Stimulated activated memory B cell treated with anti-CD40 and anti-IgM and Interleukin-4, amounts not matched to agents 10 μg/mL and 1 μg/mL and 100 μg/mL, for 72 hours (primary cell): Measurements from ENCODE around the gene SPOCK2.
"Not testable (repeated sequence)": the region's sequence is repeated elsewhere in the genome, so short reads cannot be mapped to it uniquely, and the experiment has no call there.

ENCODE experiments used
- ATAC-seq: fragments of 150-1000 bp; cut with Tn5 transposase; 2 replicates; pipeline ENCODE4 v1.10.0; 2021
- H3K27ac Mint-ChIP-seq: one replicate; pipeline ENCODE4 v1.8.0; 2022; ENCODE audit warnings: mild to moderate bottlenecking, mixed read lengths
- H3K27me3 Mint-ChIP-seq: one replicate; pipeline ENCODE4 v1.8.0; 2022; ENCODE audit warnings: mixed read lengths
- H3K36me3 Mint-ChIP-seq: one replicate; pipeline ENCODE4 v1.8.0; 2022; ENCODE audit warnings: mixed read lengths
- H3K4me1 Mint-ChIP-seq: one replicate; pipeline ENCODE4 v1.8.0; 2022; ENCODE audit warnings: mixed read lengths
- H3K4me3 Mint-ChIP-seq: one replicate; pipeline ENCODE4 v1.8.0; 2022; ENCODE audit warnings: mild to moderate bottlenecking, moderate library complexity, mixed read lengths
- H3K9me3 Mint-ChIP-seq: one replicate; pipeline ENCODE4 v1.8.0; 2022; ENCODE audit warnings: mixed read lengths

Gene SPOCK2

GRCh38 chr10:72116372-72116771 lies 28.0 kb upstream of the SPOCK2 start:
- no peaks in the 10 kb centered on the region for H3K4me1 Mint-ChIP-seq
- H3K4me3 Mint-ChIP-seq, result no peak overlapping the region
- H3K27ac Mint-ChIP-seq, result no peak overlapping the region
- peaks cover 7% of the 10 kb centered on the region for H3K9me3 Mint-ChIP-seq
- peaks cover 68% of the 10 kb centered on the region for H3K36me3 Mint-ChIP-seq
- no peaks in the 10 kb centered on the region for H3K27me3 Mint-ChIP-seq
- no peak for ATAC-seq

- H3K4me1 Mint-ChIP-seq, result peaks cover 4% of the 10 kb centered on the region
Measured at GRCh38 chr10:72114706-72115450, 26.5 kb upstream of the SPOCK2 start.

GRCh38 chr10:72110673-72111401 lies 22.5 kb upstream of the SPOCK2 start:
- Mint-ChIP-seq H3K9me3 (no peaks in the 10 kb centered on the region), H3K4me3 (no peak overlapping the region), H3K4me1 (peaks cover 39% of the 10 kb centered on the region), H3K27ac (no peak overlapping the region), H3K36me3 (peaks cover 49% of the 10 kb centered on the region), H3K27me3 (no peaks in the 10 kb centered on the region)
- ATAC-seq, result no peak

More at GRCh38 chr10:72114706-72115450, 26.5 kb upstream of the SPOCK2 start:
- H3K9me3 Mint-ChIP-seq, result peaks cover 7% of the 10 kb centered on the region
- H3K27ac Mint-ChIP-seq, result no peak overlapping the region
- no peak for ATAC-seq
- no peaks in the 10 kb centered on the region for H3K27me3 Mint-ChIP-seq
- H3K36me3 Mint-ChIP-seq, result peaks cover 58% of the 10 kb centered on the region
- H3K4me3 Mint-ChIP-seq, result no peak overlapping the region

GRCh38 chr10:72109636-72110157 lies 21.3 kb upstream of the SPOCK2 start:
- Mint-ChIP-seq H3K4me1 (peaks cover 39% of the 10 kb centered on the region), H3K4me3 (no peak overlapping the region), H3K36me3 (peaks cover 47% of the 10 kb centered on the region), H3K27me3 (no peaks in the 10 kb centered on the region), H3K9me3 (no peaks in the 10 kb centered on the region), H3K27ac (peak overlapping the region; percentile 28)
- ATAC-seq, result no peak

- no peaks in the 10 kb centered on the region for H3K27me3 Mint-ChIP-seq
- H3K36me3 Mint-ChIP-seq, result peaks cover 51% of the 10 kb centered on the region
- no peak for ATAC-seq
- H3K27ac Mint-ChIP-seq, result peak overlapping the region; percentile 28
- peaks cover 39% of the 10 kb centered on the region for H3K4me1 Mint-ChIP-seq
- no peaks in the 10 kb centered on the region for H3K9me3 Mint-ChIP-seq
- H3K4me3 Mint-ChIP-seq, result no peak overlapping the region
Measured at GRCh38 chr10:72108830-72109635, 20.7 kb upstream of the SPOCK2 start.

- peaks cover 39% of the 10 kb centered on the region for H3K4me1 Mint-ChIP-seq
- not testable (repeated sequence) for H3K27ac Mint-ChIP-seq, H3K9me3 Mint-ChIP-seq, H3K27me3 Mint-ChIP-seq, ATAC-seq, H3K4me3 Mint-ChIP-seq
- H3K36me3 Mint-ChIP-seq, result peaks cover 52% of the 10 kb centered on the region
Measured at GRCh38 chr10:72108004-72108370, 19.6 kb upstream of the SPOCK2 start.

GRCh38 chr10:72107325-72108003 lies 19.1 kb upstream of the SPOCK2 start:
- H3K36me3 Mint-ChIP-seq, result peaks cover 47% of the 10 kb centered on the region
- no peaks in the 10 kb centered on the region for H3K9me3 Mint-ChIP-seq
- no peak overlapping the region for H3K27ac Mint-ChIP-seq
- no peak overlapping the region for H3K4me3 Mint-ChIP-seq
- peak; percentile 54 for ATAC-seq
- peaks cover 39% of the 10 kb centered on the region for H3K4me1 Mint-ChIP-seq
- no peaks in the 10 kb centered on the region for H3K27me3 Mint-ChIP-seq

- no peak for ATAC-seq
- H3K4me1 Mint-ChIP-seq, result peaks cover 39% of the 10 kb centered on the region
- no peak overlapping the region for H3K4me3 Mint-ChIP-seq
- no peaks in the 10 kb centered on the region for H3K9me3 Mint-ChIP-seq
- H3K27ac Mint-ChIP-seq, result no peak overlapping the region
- peaks cover 45% of the 10 kb centered on the region for H3K36me3 Mint-ChIP-seq
- no peaks in the 10 kb centered on the region for H3K27me3 Mint-ChIP-seq
Measured at GRCh38 chr10:72106896-72107295, 18.5 kb upstream of the SPOCK2 start.

- H3K27me3 Mint-ChIP-seq, result no peaks in the 10 kb centered on the region
- no peaks in the 10 kb centered on the region for H3K9me3 Mint-ChIP-seq
- H3K27ac Mint-ChIP-seq, result no peak overlapping the region
- no peak overlapping the region for H3K4me3 Mint-ChIP-seq
- no peak for ATAC-seq
- peaks cover 50% of the 10 kb centered on the region for H3K36me3 Mint-ChIP-seq
- peaks cover 39% of the 10 kb centered on the region for H3K4me1 Mint-ChIP-seq
Measured at GRCh38 chr10:72106154-72106849, 18.0 kb upstream of the SPOCK2 start.

GRCh38 chr10:72105710-72106109 lies 17.4 kb upstream of the SPOCK2 start:
- Mint-ChIP-seq H3K36me3 (peaks cover 56% of the 10 kb centered on the region), H3K4me1 (peaks cover 39% of the 10 kb centered on the region), H3K4me3 (no peak overlapping the region), H3K27me3 (no peaks in the 10 kb centered on the region), H3K27ac (no peak overlapping the region), H3K9me3 (no peaks in the 10 kb centered on the region)
- ATAC-seq, result no peak

GRCh38 chr10:72105098-72105475 lies 16.7 kb upstream of the SPOCK2 start:
- ATAC-seq, result no peak
- Mint-ChIP-seq H3K27me3 (no peaks in the 10 kb centered on the region), H3K27ac (no peak overlapping the region), H3K4me1 (peaks cover 37% of the 10 kb centered on the region), H3K36me3 (peaks cover 60% of the 10 kb centered on the region), H3K9me3 (no peaks in the 10 kb centered on the region), H3K4me3 (no peak overlapping the region)

- peaks cover 32% of the 10 kb centered on the region for H3K4me1 Mint-ChIP-seq
- H3K27me3 Mint-ChIP-seq, result no peaks in the 10 kb centered on the region
- ATAC-seq, result no peak
- no peaks in the 10 kb centered on the region for H3K9me3 Mint-ChIP-seq
- no peak overlapping the region for H3K4me3 Mint-ChIP-seq
- H3K36me3 Mint-ChIP-seq, result peaks cover 61% of the 10 kb centered on the region
- no peak overlapping the region for H3K27ac Mint-ChIP-seq
Measured at GRCh38 chr10:72104472-72105097, 16.2 kb upstream of the SPOCK2 start.

- H3K27ac Mint-ChIP-seq, result no peak overlapping the region
- peaks cover 69% of the 10 kb centered on the region for H3K36me3 Mint-ChIP-seq
- peaks cover 6% of the 10 kb centered on the region for H3K4me1 Mint-ChIP-seq
- no peak for ATAC-seq
- no peaks in the 10 kb centered on the region for H3K27me3 Mint-ChIP-seq
- no peaks in the 10 kb centered on the region for H3K9me3 Mint-ChIP-seq
- no peak overlapping the region for H3K4me3 Mint-ChIP-seq
Measured at GRCh38 chr10:72099600-72099921, 11.2 kb upstream of the SPOCK2 start.
